Cardiac septum (tissue), 1 donor: ENCODE measurements around the gene VAPA. TPM values are rescaled to one million over a fixed set of nuclear protein-coding genes. Genes with fewer than 3 reads are reported as not detected.

Experiments used
- DNase-seq: peaks from one replicate; pipeline ENCODE4 v3.0.0-alpha.2; 2020; ENCODE audit warnings: low spot score
- intact Hi-C: fragments of 100-400 bp; cut with DNase I; formaldehyde crosslinking; loops from one replicate; pipeline ENCODE4 v1.14.0; 2022
- total RNA-seq: library from RNA; stranded (reverse); fragmentation: NEBNext Ultra II Directional; extraction: Animal tissue kit (Norgen Biotek cat#: 25700); gene quantifications from one replicate; pipeline ENCODE4 v1.2.1, GENCODE V29; 2021
- donor health status: DM: no; HTN: no; CAD: no.

Gene VAPA
- total RNA-seq, 1 donor from 2014 or later = 232 TPM

GRCh38 chr18:9958861-9959399, 45.1 kb downstream of the VAPA start:
- intact Hi-C loops = loop anchor here (10.0 kb wide), 2 partner anchors 254 to 384 kb away; partner anchors contain the start of gene RAB31
- DNase-seq = no peak

- intact Hi-C loops = loop anchor here (10.0 kb wide), 2 partner anchors 255 to 385 kb away; partner anchors contain the start of gene RAB31
- no peak for DNase-seq
Observed at GRCh38 chr18:9959564-9959963, 45.7 kb downstream of the VAPA start.

GRCh38 chr18:9960258-9960904, 46.6 kb downstream of the VAPA start:
- DNase-seq = no peak
- intact Hi-C loops = no loop called here

GRCh38 chr18:9961041-9961440, 47.2 kb downstream of the VAPA start:
- no peak for DNase-seq
- intact Hi-C loops = no loop called here

- intact Hi-C loops = no loop called here
Observed at GRCh38 chr18:9965711-9966624, 52.2 kb downstream of the VAPA start.

GRCh38 chr18:9968081-9968848, 54.4 kb downstream of the VAPA start:
- intact Hi-C loops = no loop called here
- DNase-seq = no peak

More at GRCh38 chr18:9965711-9966624, 52.2 kb downstream of the VAPA start:
- no peak for DNase-seq

- intact Hi-C loops = no loop called here
- no peak for DNase-seq
Observed at GRCh38 chr18:9969247-9969646, 55.4 kb downstream of the VAPA start.

- DNase-seq = no peak
Observed at GRCh38 chr18:9971313-9971920, 57.6 kb downstream of the VAPA start.

GRCh38 chr18:9973470-9973869, 59.7 kb downstream of the VAPA start:
- no peak for DNase-seq
- intact Hi-C loops = loop anchor here (2.0 kb wide), 1 partner anchor 547 kb away; no protein-coding TSS in a partner anchor

More at GRCh38 chr18:9971313-9971920, 57.6 kb downstream of the VAPA start:
- intact Hi-C loops = no loop called here

GRCh38 chr18:9974279-9974915, 60.6 kb downstream of the VAPA start:
- DNase-seq = no peak
- intact Hi-C loops = no loop called here

GRCh38 chr18:9975658-9976057, 61.8 kb downstream of the VAPA start:
- intact Hi-C loops = no loop called here
- DNase-seq = no peak

GRCh38 chr18:9982711-9983110, 68.9 kb downstream of the VAPA start:
- intact Hi-C loops = no loop called here
- DNase-seq = no peak

- intact Hi-C loops = no loop called here
- no peak for DNase-seq
Observed at GRCh38 chr18:9984080-9984479, 70.3 kb downstream of the VAPA start.

GRCh38 chr18:9985641-9986040, 71.8 kb downstream of the VAPA start:
- no peak for DNase-seq
- intact Hi-C loops = no loop called here

GRCh38 chr18:9986156-9986930, 72.5 kb downstream of the VAPA start:
- no peak for DNase-seq
- intact Hi-C loops = no loop called here

- DNase-seq = no peak
- intact Hi-C loops = no loop called here
Observed at GRCh38 chr18:9987345-9987744, 73.5 kb downstream of the VAPA start.

- intact Hi-C loops = no loop called here
- DNase-seq = no peak
Observed at GRCh38 chr18:9987931-9988330, 74.1 kb downstream of the VAPA start.

- DNase-seq = no peak
- intact Hi-C loops = no loop called here
Observed at GRCh38 chr18:9988665-9989064, 74.8 kb downstream of the VAPA start.
